Endothelial cell of umbilical vein (primary cell): Measurements from ENCODE around the gene IFITM5. TPM values are rescaled to one million over a fixed set of nuclear protein-coding genes. Genes with fewer than 3 reads are reported as not detected.

ENCODE experiments used
- BruUV-seq: library from RNA; stranded (reverse); fragments of 400-500 nt; replicated peaks from 2 replicates; lab custom pipeline; 2021; lab: Mats Ljungman, UMichigan
- CTCF ChIA-PET: fragments of 300-600, 350-600 bp; sonication (Branson Sonifier 250); formaldehyde crosslinking; loops from one replicate; lab custom pipeline; 2021; ENCODE audit warnings: antibody characterized with exemption, inconsistent platforms; lab: Charles Lee
- POLR2A ChIA-PET: fragments of 300-600, 350-600 bp; sonication (Branson Sonifier 250); formaldehyde crosslinking; loops from one replicate; lab custom pipeline; 2021; ENCODE audit warnings: antibody characterized with exemption, inconsistent platforms; lab: Charles Lee
- DNase-seq: peaks from one replicate; pipeline ENCODE4 v3.0.0-alpha.2; 2011; ENCODE audit warnings: low read depth, low spot score
- FAIRE-seq: peaks from 2 replicates; lab custom pipeline; 2011; peaks lifted over from hg19 to GRCh38; lab: Jason Lieb, UNC
- H2AFZ ChIP-seq: 2 replicates; pipeline ENCODE4 v1.6.0; 2012; ENCODE audit warnings: low read depth, low read length, control low read depth, inconsistent platforms
- H3K27ac ChIP-seq: 2 replicates; pipeline ENCODE4 v1.5.1; 2011; ENCODE audit warnings: low read depth, mild to moderate bottlenecking, control low read depth, low read length, moderate library complexity; ENCODE audit not compliant: insufficient read depth
- H3K27me3 ChIP-seq, 2 experiments: 2 replicates each; pipeline versions ENCODE4 v1.6.0 to v1.6.1; 2011; ENCODE audit warnings: low read length in 2 of 2, mixed read lengths in 1 of 2; ENCODE audit not compliant: control insufficient read depth in 2 of 2, insufficient read depth in 2 of 2
- H3K36me3 ChIP-seq, 2 experiments: 2 replicates in 1 of 2; 3 replicates in 1 of 2; pipeline ENCODE4 v1.5.1; 2011; ENCODE audit warnings: low read length in 2 of 2, mild to moderate bottlenecking in 1 of 2, moderate library complexity in 1 of 2; ENCODE audit not compliant: control insufficient read depth in 2 of 2, insufficient read depth in 2 of 2; ENCODE audit errors: extremely low read depth in 1 of 2
- H3K4me1 ChIP-seq: 3 replicates; pipeline ENCODE4 v1.5.1; 2011; ENCODE audit warnings: mild to moderate bottlenecking, low read length; ENCODE audit not compliant: control insufficient read depth, insufficient read depth; ENCODE audit errors: extremely low read depth
- H3K4me2 ChIP-seq: 2 replicates; pipeline ENCODE4 v1.6.1; 2011; ENCODE audit warnings: low read length, control low read depth, mixed read lengths; ENCODE audit not compliant: insufficient read depth
- H3K4me3 ChIP-seq, 3 experiments: fragments of 200-600 bp in 1 of 3; sonication (generic), shearing (Covaris generic) in 1 of 3; replicated peaks in 1 of 3; 2 replicates each; pipeline ENCODE4 v1.5.1; 2011 to 2016; ENCODE audit warnings: control low read depth in 3 of 3, low read length in 3 of 3, mild to moderate bottlenecking in 2 of 3, inconsistent platforms in 1 of 3, low read depth in 1 of 3, moderate library complexity in 1 of 3; ENCODE audit not compliant: insufficient read depth in 1 of 3
- H3K79me2 ChIP-seq: 2 replicates; pipeline ENCODE4 v1.6.0; 2012; ENCODE audit warnings: low read length, inconsistent platforms; ENCODE audit not compliant: control insufficient read depth, insufficient read depth
- H3K9ac ChIP-seq: replicated peaks from 2 replicates; pipeline ENCODE3; 2011; ENCODE audit warnings: low read length, control low read depth; ENCODE audit not compliant: insufficient read depth; ENCODE audit errors: extremely low read depth
- H3K9me1 ChIP-seq: replicated peaks from 3 replicates; pipeline ENCODE4 v1.6.0; 2011; ENCODE audit warnings: mild to moderate bottlenecking, low read length; ENCODE audit not compliant: control insufficient read depth, insufficient read depth; ENCODE audit errors: extremely low read depth
- H3K9me3 ChIP-seq: replicated peaks from 2 replicates; pipeline ENCODE4 v1.5.1; 2012; ENCODE audit warnings: low read length, inconsistent platforms; ENCODE audit not compliant: control insufficient read depth, insufficient read depth
- H4K20me1 ChIP-seq: replicated peaks from 2 replicates; pipeline ENCODE3; 2011; ENCODE audit warnings: mild to moderate bottlenecking, low read length; ENCODE audit not compliant: control insufficient read depth, insufficient read depth; ENCODE audit errors: extremely low read depth
- EZH2 ChIP-seq: IDR thresholded peaks from 2 replicates; pipeline ENCODE4 v1.6.1; 2012; ENCODE audit warnings: borderline replicate concordance, low read depth, mild to moderate bottlenecking, moderate library complexity, low read length, inconsistent platforms; ENCODE audit not compliant: severe bottlenecking
- FOS ChIP-seq: IDR thresholded peaks from 2 replicates; pipeline ENCODE4 v1.6.1; 2011; ENCODE audit warnings: mild to moderate bottlenecking, low read length, moderate library complexity, borderline replicate concordance; ENCODE audit not compliant: insufficient read depth
- GATA2 ChIP-seq: IDR thresholded peaks from 2 replicates; pipeline ENCODE4 v1.7.0; 2011; ENCODE audit warnings: low read depth, mild to moderate bottlenecking, moderate library complexity, mixed read lengths, low read length; ENCODE audit not compliant: insufficient read length, insufficient read depth
- MYC ChIP-seq: IDR thresholded peaks from one replicate; pipeline ENCODE4 v1.6.1; 2011; ENCODE audit warnings: mild to moderate bottlenecking, low read depth, low read length
- POLR2A ChIP-seq: IDR thresholded peaks from 2 replicates; pipeline ENCODE4 v1.6.1; 2012; ENCODE audit warnings: low read depth, mild to moderate bottlenecking, control low read depth, low read length
- POLR2AphosphoS5 ChIP-seq: IDR thresholded peaks from 2 replicates; pipeline ENCODE4 v1.6.1; 2012; ENCODE audit warnings: low read depth, mild to moderate bottlenecking, control low read depth, low read length, moderate library complexity; ENCODE audit not compliant: insufficient read depth
- dilution Hi-C: fragments of 300-500 bp; cut with MboI; formaldehyde crosslinking; loops from one replicate; pipeline ENCODE4 v1.15.0; 2019; ENCODE audit warnings: low sequenced_read_pairs; ENCODE audit not compliant: extremely low pct_ligation_motif_present
- intact Hi-C: fragments of 100-400 bp; cut with micrococcal nuclease; formaldehyde crosslinking; loops from one replicate; pipeline ENCODE4 v1.10.0; 2022
- polyA plus RNA-seq, 4 experiments: library from polyadenylated mRNA; depleted of rRNA in 3 of 4; stranded (reverse) in 3 of 4; unstranded in 1 of 4; fragments of >200 nt; gene quantifications; 2 replicates each; pipeline versions ENCODE4 v1.2.1 to v1.2.3, GENCODE V29; 2011 to 2012; ENCODE audit warnings: missing spikeins in 1 of 4
- total RNA-seq: library from RNA; stranded (reverse); gene quantifications from 2 replicates; pipeline ENCODE4 v1.2.3, GENCODE V29; 2021
- TF ChIP-seq, protein P1 (sequence below), 2 donors: IDR thresholded peaks; 1 replicate in 1 of 2; 2 replicates in 1 of 2; pipeline ENCODE4 v1.5.1; 2011; ENCODE audit warnings: low read length in 2 of 2, mild to moderate bottlenecking in 2 of 2, moderate library complexity in 2 of 2, control low read depth in 1 of 2, inconsistent platforms in 1 of 2, low read depth in 1 of 2; ENCODE audit not compliant: insufficient read depth in 1 of 2; ENCODE audit errors: extremely low read depth in 1 of 2

The IFITM5 gene
- total and polyA plus RNA-seq, 2 donors (not counting 3 experiments of a cell fraction or from before 2014, with no cell fraction given), result not detected

DNA sequence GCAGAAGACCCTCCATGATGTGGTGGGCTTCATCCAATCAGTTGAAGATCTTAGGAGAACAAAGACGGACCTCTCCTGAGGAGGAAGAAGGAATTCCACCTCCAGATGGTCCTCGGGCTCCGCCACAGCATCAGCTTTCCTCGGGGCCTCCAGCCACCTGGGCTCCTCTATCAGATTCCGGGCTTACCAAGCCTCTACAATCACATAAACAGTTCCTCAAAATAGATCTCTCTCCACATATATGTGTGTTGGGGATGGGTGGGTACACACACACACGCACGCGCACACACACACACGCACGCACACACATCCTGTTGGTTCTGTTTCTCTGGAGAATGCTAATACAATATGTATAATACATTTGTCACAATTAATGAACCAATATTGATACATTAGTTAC, 39.9 kb downstream of the IFITM5 start:
- H3K27me3 ChIP-seq, result no peaks in the 10 kb centered on the region
- ChIA-PET CTCF (no interaction called here), POLR2A (no interaction called here)
- H3K9ac ChIP-seq, result no peak overlapping the region
- no peak overlapping the region for H3K27ac ChIP-seq
- H3K79me2 ChIP-seq, result no peaks in the 10 kb centered on the region
- H2AFZ ChIP-seq, result no peak overlapping the region
- dilution Hi-C loops (no loop called here), intact Hi-C loops (no loop called here)
- H3K4me3 ChIP-seq, result no peak overlapping the region
- FAIRE-seq, result no peak
- BruUV-seq, result no TSS peak
- H3K4me2 ChIP-seq, result no peak overlapping the region
- no peaks in the 10 kb centered on the region for H4K20me1 ChIP-seq
- TF ChIP-seq, protein P1, sequence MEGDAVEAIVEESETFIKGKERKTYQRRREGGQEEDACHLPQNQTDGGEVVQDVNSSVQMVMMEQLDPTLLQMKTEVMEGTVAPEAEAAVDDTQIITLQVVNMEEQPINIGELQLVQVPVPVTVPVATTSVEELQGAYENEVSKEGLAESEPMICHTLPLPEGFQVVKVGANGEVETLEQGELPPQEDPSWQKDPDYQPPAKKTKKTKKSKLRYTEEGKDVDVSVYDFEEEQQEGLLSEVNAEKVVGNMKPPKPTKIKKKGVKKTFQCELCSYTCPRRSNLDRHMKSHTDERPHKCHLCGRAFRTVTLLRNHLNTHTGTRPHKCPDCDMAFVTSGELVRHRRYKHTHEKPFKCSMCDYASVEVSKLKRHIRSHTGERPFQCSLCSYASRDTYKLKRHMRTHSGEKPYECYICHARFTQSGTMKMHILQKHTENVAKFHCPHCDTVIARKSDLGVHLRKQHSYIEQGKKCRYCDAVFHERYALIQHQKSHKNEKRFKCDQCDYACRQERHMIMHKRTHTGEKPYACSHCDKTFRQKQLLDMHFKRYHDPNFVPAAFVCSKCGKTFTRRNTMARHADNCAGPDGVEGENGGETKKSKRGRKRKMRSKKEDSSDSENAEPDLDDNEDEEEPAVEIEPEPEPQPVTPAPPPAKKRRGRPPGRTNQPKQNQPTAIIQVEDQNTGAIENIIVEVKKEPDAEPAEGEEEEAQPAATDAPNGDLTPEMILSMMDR (IDR thresholded peaks at IDR 0.05; ENCODE audit: extremely low read depth in 1 of 2, insufficient read depth in 1 of 2, low read depth in 1 of 2, low read length in 2 of 2), result no peak
- TF ChIP-seq MYC (no peak), FOS (no peak), POLR2AphosphoS5 (no peak), GATA2 (no peak), POLR2A (no peak), EZH2 (no peak)
- H3K9me3 ChIP-seq, result no peaks in the 10 kb centered on the region
- H3K4me1 ChIP-seq, result no peaks in the 10 kb centered on the region
- H3K36me3 ChIP-seq, result no peaks in the 10 kb centered on the region
- no peaks in the 10 kb centered on the region for H3K9me1 ChIP-seq
- DNase-seq, result no peak
